HepG2 (cell line): ENCODE measurements around the gene PTGES3. TPM values are rescaled to one million over a fixed set of nuclear protein-coding genes. Genes with fewer than 3 reads are reported as not detected.

Experiments used
- ARNT2 ChIP-seq: sonication (generic); formaldehyde crosslinking; IDR thresholded peaks from 2 replicates; pipeline ENCODE4 v1.8.0; 2022; ENCODE audit warnings: mild to moderate bottlenecking, low read depth, missing genetic modification reagents, moderate library complexity
- FOXM1 ChIP-seq: sonication (generic); formaldehyde crosslinking; IDR thresholded peaks from 2 replicates; pipeline ENCODE4 v1.5.0; 2020; ENCODE audit warnings: missing genetic modification reagents
- GTF2F1 ChIP-seq: fragments of 150-350 bp; IDR thresholded peaks from 2 replicates; pipeline ENCODE4 v1.6.1; 2014; ENCODE audit warnings: low read length
- HNRNPL ChIP-seq: fragments of 200-400 bp; formaldehyde crosslinking; IDR thresholded peaks from 2 replicates; pipeline ENCODE4 v1.6.1; 2017; ENCODE audit warnings: mild to moderate bottlenecking, low read depth, low read length
- KLF12 ChIP-seq: sonication (generic); formaldehyde crosslinking; IDR thresholded peaks from 2 replicates; pipeline ENCODE4 v1.4.0; 2020; ENCODE audit warnings: missing genetic modification reagents, borderline replicate concordance
- POLR2AphosphoS2 ChIP-seq: IDR thresholded peaks from 2 replicates; pipeline ENCODE4 v1.6.1; 2011; ENCODE audit warnings: low read depth, low read length, improper control_type of control experiment
- PTBP1 ChIP-seq: fragments of 200-400 bp; formaldehyde crosslinking; IDR thresholded peaks from 2 replicates; pipeline ENCODE4 v1.6.1; 2018; ENCODE audit warnings: low read length, low read depth; ENCODE audit not compliant: poor library complexity, severe bottlenecking
- RELA ChIP-seq: sonication (generic); formaldehyde crosslinking; IDR thresholded peaks from 2 replicates; pipeline ENCODE4 v1.4.0; 2020; ENCODE audit warnings: missing genetic modification reagents
- RFXANK ChIP-seq: IDR thresholded peaks from 2 replicates; pipeline ENCODE4 v1.6.1; 2016
- RNF2 ChIP-seq: fragments of 450-650 bp; conservative IDR thresholded peaks from 2 replicates; pipeline ENCODE4 v1.6.1; 2016; ENCODE audit warnings: low read depth
- SETDB1 ChIP-seq: sonication (generic); formaldehyde crosslinking; IDR thresholded peaks from 2 replicates; pipeline ENCODE4 v1.5.1; 2020; ENCODE audit warnings: missing genetic modification reagents, mild to moderate bottlenecking, borderline replicate concordance
- SMARCE1 ChIP-seq: fragments of 450-650 bp; IDR thresholded peaks from 2 replicates; pipeline ENCODE4 v1.6.1; 2017; ENCODE audit warnings: borderline replicate concordance
- ZFP36L2 ChIP-seq: sonication (generic); formaldehyde crosslinking; IDR thresholded peaks from 2 replicates; pipeline ENCODE4 v1.4.0; 2020; ENCODE audit warnings: missing genetic modification reagents
- ZFY ChIP-seq: sonication (generic); formaldehyde crosslinking; IDR thresholded peaks from 2 replicates; pipeline ENCODE4 v1.4.0; 2020; ENCODE audit warnings: missing genetic modification reagents
- ZFYVE20 ChIP-seq: sonication (generic); formaldehyde crosslinking; IDR thresholded peaks from 2 replicates; pipeline ENCODE4 v1.8.0; 2023; ENCODE audit warnings: low read depth, mild to moderate bottlenecking, moderate library complexity, missing genetic modification reagents, borderline replicate concordance
- ZNF326 ChIP-seq: sonication (generic); formaldehyde crosslinking; IDR thresholded peaks from 2 replicates; pipeline ENCODE4 v1.4.0; 2020; ENCODE audit warnings: missing genetic modification reagents, borderline replicate concordance
- ZNF33A ChIP-seq: sonication (generic); formaldehyde crosslinking; IDR thresholded peaks from 2 replicates; pipeline ENCODE4 v1.5.1; 2020; ENCODE audit warnings: missing genetic modification reagents, mild to moderate bottlenecking, moderate library complexity, borderline replicate concordance
- ZNF530 ChIP-seq: sonication (generic); formaldehyde crosslinking; IDR thresholded peaks from 2 replicates; pipeline ENCODE4 v1.5.0; 2020; ENCODE audit warnings: low read depth, mild to moderate bottlenecking, missing genetic modification reagents
- ZNF614 ChIP-seq: IDR thresholded peaks from 2 replicates; pipeline ENCODE4 v1.6.1; 2018; ENCODE audit warnings: missing biosample characterization, missing genetic modification reagents, inconsistent platforms, borderline replicate concordance
- ZNF841 ChIP-seq: sonication (generic); formaldehyde crosslinking; IDR thresholded peaks from 2 replicates; pipeline ENCODE4 v1.8.1; 2023; ENCODE audit warnings: missing genetic modification reagents, borderline replicate concordance
- ZNF850 ChIP-seq: sonication (generic); formaldehyde crosslinking; conservative IDR thresholded peaks from 2 replicates; pipeline ENCODE4 v1.9.0; 2021; ENCODE audit warnings: mild to moderate bottlenecking, missing genetic modification reagents
- polyA plus RNA-seq, 8 experiments: library from polyadenylated mRNA; depleted of rRNA in 3 of 8; stranded (reverse) in 7 of 8; unstranded in 1 of 8; fragments of >200 nt; fragmentation: Illumina TruSeq in 4 of 8; extraction: Trizol in 4 of 8; gene quantifications; 2 replicates each; pipeline versions ENCODE4 v1.2.1 to v1.2.3, GENCODE V29; 2011 to 2016; ENCODE audit warnings: low read depth in 4 of 8, missing spikeins in 1 of 8, mixed read lengths in 1 of 8; ENCODE audit not compliant: insufficient read depth in 1 of 8
- total RNA-seq, 5 experiments: library from RNA; depleted of rRNA; stranded (reverse); fragments of >200 nt; fragmentation: Illumina TruSeq; extraction: Trizol; gene quantifications; 2 replicates each; pipeline ENCODE4 v1.2.3, GENCODE V29; 2016; ENCODE audit warnings: low read depth in 1 of 5
- TF ChIP-seq, protein P1 (sequence below): sonication (generic); formaldehyde crosslinking; conservative IDR thresholded peaks from 2 replicates; pipeline ENCODE4 v1.8.0; 2022; ENCODE audit warnings: mild to moderate bottlenecking, moderate library complexity, missing genetic modification reagents
- TF ChIP-seq, protein P2 (sequence below): IDR thresholded peaks from 2 replicates; pipeline ENCODE4 v1.6.1; 2016; ENCODE audit warnings: low read depth, control low read depth
- TF ChIP-seq, protein P3 (sequence below): sonication (generic); formaldehyde crosslinking; IDR thresholded peaks from 2 replicates; pipeline ENCODE4 v1.4.0; 2020; ENCODE audit warnings: missing genetic modification reagents, borderline replicate concordance

PTGES3 gene
- total and polyA plus RNA-seq, 2 of the 13 experiments (the other 11 are each of a cell fraction or from before 2014, with no cell fraction given): 54.4 to 159 TPM

GRCh38 chr12:56645717-56646446 lies 42.2 kb downstream of the PTGES3 start, which contains the start of gene ATP5F1B (continued):
- TF ChIP-seq, protein P1, sequence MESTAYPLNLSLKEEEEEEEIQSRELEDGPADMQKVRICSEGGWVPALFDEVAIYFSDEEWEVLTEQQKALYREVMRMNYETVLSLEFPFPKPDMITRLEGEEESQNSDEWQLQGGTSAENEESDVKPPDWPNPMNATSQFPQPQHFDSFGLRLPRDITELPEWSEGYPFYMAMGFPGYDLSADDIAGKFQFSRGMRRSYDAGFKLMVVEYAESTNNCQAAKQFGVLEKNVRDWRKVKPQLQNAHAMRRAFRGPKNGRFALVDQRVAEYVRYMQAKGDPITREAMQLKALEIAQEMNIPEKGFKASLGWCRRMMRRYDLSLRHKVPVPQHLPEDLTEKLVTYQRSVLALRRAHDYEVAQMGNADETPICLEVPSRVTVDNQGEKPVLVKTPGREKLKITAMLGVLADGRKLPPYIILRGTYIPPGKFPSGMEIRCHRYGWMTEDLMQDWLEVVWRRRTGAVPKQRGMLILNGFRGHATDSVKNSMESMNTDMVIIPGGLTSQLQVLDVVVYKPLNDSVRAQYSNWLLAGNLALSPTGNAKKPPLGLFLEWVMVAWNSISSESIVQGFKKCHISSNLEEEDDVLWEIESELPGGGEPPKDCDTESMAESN (CRISPR knock-in tag): no peak
- peak; percentile 53; the same call in 1 of the 2 replicates for TF ChIP-seq ZNF841 (CRISPR knock-in tag)
- TF ChIP-seq ZNF530 (CRISPR knock-in tag): no peak
- TF ChIP-seq ZFP36L2 (CRISPR knock-in tag): no peak
- no peak for TF ChIP-seq RELA
- TF ChIP-seq KLF12: peak; percentile 55; the same call in 1 of the 2 replicates
- TF ChIP-seq ZNF850 (CRISPR knock-in tag): no peak
- no peak for TF ChIP-seq ZFYVE20 (CRISPR knock-in tag)
- TF ChIP-seq RFXANK (CRISPR knock-in tag): 0 out of 2 replicates have a peak, but pooled peaks have one; percentile 31
- TF ChIP-seq, protein P2, sequence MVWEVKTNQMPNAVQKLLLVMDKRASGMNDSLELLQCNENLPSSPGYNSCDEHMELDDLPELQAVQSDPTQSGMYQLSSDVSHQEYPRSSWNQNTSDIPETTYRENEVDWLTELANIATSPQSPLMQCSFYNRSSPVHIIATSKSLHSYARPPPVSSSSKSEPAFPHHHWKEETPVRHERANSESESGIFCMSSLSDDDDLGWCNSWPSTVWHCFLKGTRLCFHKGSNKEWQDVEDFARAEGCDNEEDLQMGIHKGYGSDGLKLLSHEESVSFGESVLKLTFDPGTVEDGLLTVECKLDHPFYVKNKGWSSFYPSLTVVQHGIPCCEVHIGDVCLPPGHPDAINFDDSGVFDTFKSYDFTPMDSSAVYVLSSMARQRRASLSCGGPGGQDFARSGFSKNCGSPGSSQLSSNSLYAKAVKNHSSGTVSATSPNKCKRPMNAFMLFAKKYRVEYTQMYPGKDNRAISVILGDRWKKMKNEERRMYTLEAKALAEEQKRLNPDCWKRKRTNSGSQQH (CRISPR knock-in tag): peak; percentile 49
- peak; percentile 66; the same call in 1 of the 2 replicates for TF ChIP-seq HNRNPL
- TF ChIP-seq PTBP1: no peak
- peak; percentile 77; the same call in 1 of the 2 replicates for TF ChIP-seq GTF2F1
- peak; percentile 97 for TF ChIP-seq ZFY (CRISPR knock-in tag)
- TF ChIP-seq RNF2: no peak
- peak; percentile 70; the same call in 1 of the 2 replicates for TF ChIP-seq ZNF33A (CRISPR knock-in tag)
- TF ChIP-seq, protein P3, sequence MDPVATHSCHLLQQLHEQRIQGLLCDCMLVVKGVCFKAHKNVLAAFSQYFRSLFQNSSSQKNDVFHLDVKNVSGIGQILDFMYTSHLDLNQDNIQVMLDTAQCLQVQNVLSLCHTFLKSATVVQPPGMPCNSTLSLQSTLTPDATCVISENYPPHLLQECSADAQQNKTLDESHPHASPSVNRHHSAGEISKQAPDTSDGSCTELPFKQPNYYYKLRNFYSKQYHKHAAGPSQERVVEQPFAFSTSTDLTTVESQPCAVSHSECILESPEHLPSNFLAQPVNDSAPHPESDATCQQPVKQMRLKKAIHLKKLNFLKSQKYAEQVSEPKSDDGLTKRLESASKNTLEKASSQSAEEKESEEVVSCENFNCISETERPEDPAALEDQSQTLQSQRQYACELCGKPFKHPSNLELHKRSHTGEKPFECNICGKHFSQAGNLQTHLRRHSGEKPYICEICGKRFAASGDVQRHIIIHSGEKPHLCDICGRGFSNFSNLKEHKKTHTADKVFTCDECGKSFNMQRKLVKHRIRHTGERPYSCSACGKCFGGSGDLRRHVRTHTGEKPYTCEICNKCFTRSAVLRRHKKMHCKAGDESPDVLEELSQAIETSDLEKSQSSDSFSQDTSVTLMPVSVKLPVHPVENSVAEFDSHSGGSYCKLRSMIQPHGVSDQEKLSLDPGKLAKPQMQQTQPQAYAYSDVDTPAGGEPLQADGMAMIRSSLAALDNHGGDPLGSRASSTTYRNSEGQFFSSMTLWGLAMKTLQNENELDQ (CRISPR knock-in tag): no peak
- no peak for TF ChIP-seq SMARCE1
- TF ChIP-seq FOXM1 (CRISPR knock-in tag): no peak
- no peak for TF ChIP-seq SETDB1 (CRISPR knock-in tag)
- TF ChIP-seq POLR2AphosphoS2: peak; percentile 74; the same call in 1 of the 2 replicates
- TF ChIP-seq ARNT2 (CRISPR knock-in tag): peak; percentile 6; the same call in 1 of the 2 replicates
- TF ChIP-seq ZNF614: 0 out of 2 replicates have a peak, but pooled peaks have one; percentile 41
- no peak for TF ChIP-seq ZNF326 (CRISPR knock-in tag)
